Measurements from ENCODE around the gene F8.

Gene F8

GRCh38 chrX:155035688-155036087, 13.2 kb upstream of the F8 start:
- H4K20me1 ChIP-seq (ENCODE audit: insufficient read depth, low read length), result no peaks in the 10 kb centered on the region
- H3K4me3 ChIP-seq (ENCODE audit: low read depth, low read length, poor library complexity, severe bottlenecking), result no peak overlapping the region
- no peaks in the 10 kb centered on the region for H3F3A ChIP-seq (ENCODE audit: insufficient read depth, low read length)
- no peak overlapping the region for H3K4me2 ChIP-seq (ENCODE audit: low read length)
- no peak overlapping the region for H2AFZ ChIP-seq (ENCODE audit: low read length)
- no peaks in the 10 kb centered on the region for H3K9me2 ChIP-seq (ENCODE audit: low read depth, low read length)
- peaks cover 33% of the 10 kb centered on the region for H3K36me3 ChIP-seq (ENCODE audit: insufficient read depth, low read length)
- H3K9me3 ChIP-seq (ENCODE audit: low read length), result no peaks in the 10 kb centered on the region
- H3K79me2 ChIP-seq (ENCODE audit: insufficient read depth, low read length), result peaks cover 6% of the 10 kb centered on the region; the same call in 1 of the 2 replicates
- H3K27me3 ChIP-seq (ENCODE audit: insufficient read depth, low read length), result no peaks in the 10 kb centered on the region
- H3K4me1 ChIP-seq (ENCODE audit: insufficient read depth, low read length, severe bottlenecking), result no peaks in the 10 kb centered on the region
- no peak overlapping the region for H3K27ac ChIP-seq (ENCODE audit: low read depth, low read length, poor library complexity, severe bottlenecking)
- TF ChIP-seq EZH2 (IDR thresholded peaks at IDR 0.05; ENCODE audit: borderline replicate concordance, low read length) (no peak), CTCF (IDR thresholded peaks at IDR 0.05; ENCODE audit: low read length) (no peak)
- H3K9ac ChIP-seq (ENCODE audit: low read length), result no peak overlapping the region

GRCh38 chrX:155031657-155032056, 9.1 kb upstream of the F8 start:
- H3K79me2 ChIP-seq (ENCODE audit: insufficient read depth, low read length), result peaks cover 28% of the 10 kb centered on the region
- no peaks in the 10 kb centered on the region for H3K9me2 ChIP-seq (ENCODE audit: low read depth, low read length)
- H3F3A ChIP-seq (ENCODE audit: insufficient read depth, low read length), result no peaks in the 10 kb centered on the region
- peaks cover 16% of the 10 kb centered on the region for H3K4me1 ChIP-seq (ENCODE audit: insufficient read depth, low read length, severe bottlenecking)
- H3K27ac ChIP-seq (ENCODE audit: low read depth, low read length, poor library complexity, severe bottlenecking), result no peak overlapping the region
- H3K36me3 ChIP-seq (ENCODE audit: insufficient read depth, low read length), result peaks cover 28% of the 10 kb centered on the region
- H3K9me3 ChIP-seq (ENCODE audit: low read length), result no peaks in the 10 kb centered on the region
- no peaks in the 10 kb centered on the region for H3K27me3 ChIP-seq (ENCODE audit: insufficient read depth, low read length)
- no peak for TF ChIP-seq EZH2 (IDR thresholded peaks at IDR 0.05; ENCODE audit: borderline replicate concordance, low read length)
- TF ChIP-seq CTCF (IDR thresholded peaks at IDR 0.05; ENCODE audit: low read length), result no peak
- no peaks in the 10 kb centered on the region for H4K20me1 ChIP-seq (ENCODE audit: insufficient read depth, low read length)
- no peak overlapping the region for H2AFZ ChIP-seq (ENCODE audit: low read length)
- no peak overlapping the region for H3K9ac ChIP-seq (ENCODE audit: low read length)
- H3K4me3 ChIP-seq (ENCODE audit: low read depth, low read length, poor library complexity, severe bottlenecking), result no peak overlapping the region
- H3K4me2 ChIP-seq (ENCODE audit: low read length), result no peak overlapping the region

GRCh38 chrX:155028877-155029291, 6.4 kb upstream of the F8 start:
- Histone ChIP-seq H3K4me2 (ENCODE audit: low read length) (peak overlapping the region; percentile 92; the same call in 1 of the 2 replicates), H2AFZ (ENCODE audit: low read length) (no peak overlapping the region), H3K4me1 (ENCODE audit: insufficient read depth, low read length, severe bottlenecking) (peaks cover 23% of the 10 kb centered on the region), H3K4me3 (ENCODE audit: low read depth, low read length, poor library complexity, severe bottlenecking) (peak overlapping the region; percentile 86), H3K36me3 (ENCODE audit: insufficient read depth, low read length) (peaks cover 5% of the 10 kb centered on the region), H3K79me2 (ENCODE audit: insufficient read depth, low read length) (peaks cover 28% of the 10 kb centered on the region), H3K9me3 (ENCODE audit: low read length) (no peaks in the 10 kb centered on the region), H4K20me1 (ENCODE audit: insufficient read depth, low read length) (no peaks in the 10 kb centered on the region), H3K27ac (ENCODE audit: low read depth, low read length, poor library complexity, severe bottlenecking) (peak overlapping the region; percentile 21), H3F3A (ENCODE audit: insufficient read depth, low read length) (no peaks in the 10 kb centered on the region), H3K27me3 (ENCODE audit: insufficient read depth, low read length) (no peaks in the 10 kb centered on the region), H3K9ac (ENCODE audit: low read length) (peak overlapping the region; percentile 97; the same call in 1 of the 2 replicates), H3K9me2 (ENCODE audit: low read depth, low read length) (no peaks in the 10 kb centered on the region)
- TF ChIP-seq EZH2 (IDR thresholded peaks at IDR 0.05; ENCODE audit: borderline replicate concordance, low read length) (no peak), CTCF (IDR thresholded peaks at IDR 0.05; ENCODE audit: low read length) (no peak)
